Stimulated activated CD4-positive, alpha-beta T cell treated with anti-CD3 and anti-CD28 coated beads, Interleukin-15, amount 100 ng/mL, for 48 hours (primary cell): ENCODE measurements around the gene TRAPPC4.

ENCODE experiments used
- DNase-seq, 2 donors: peaks; one replicate each; pipeline ENCODE4 v3.0.0-alpha.2; 2020; ENCODE audit warnings: low read depth in 2 of 2

TRAPPC4 gene

GRCh38 chr11:119067371-119068222 lies 49.0 kb downstream of the TRAPPC4 start, which contains the start of gene VPS11:
Gene VPS11, plus strand, starts transcription at chr11:119067818. Its CDS starts 6 bp downstream, at chr11:119067824.
- DNase-seq = peak; percentile 98
